ENCODE data around the gene PTPRU.
"Not testable (repeated sequence)": the region's sequence is repeated elsewhere in the genome, so short reads cannot be mapped to it uniquely, and the experiment has no call there.

PTPRU gene

GRCh38 chr1:29222686-29223085 is 13.6 kb upstream of the PTPRU start:
- no peak for FAIRE-seq

- no peak for FAIRE-seq
Measured at GRCh38 chr1:29223521-29223920, 12.8 kb upstream of the PTPRU start.

- FAIRE-seq: no peak
Measured at GRCh38 chr1:29224356-29224837, 11.9 kb upstream of the PTPRU start.

- FAIRE-seq: no peak
Measured at GRCh38 chr1:29225361-29225760, 11.0 kb upstream of the PTPRU start.

GRCh38 chr1:29227511-29227910 is 8.8 kb upstream of the PTPRU start:
- no peak for FAIRE-seq

GRCh38 chr1:29230204-29230552 is 6.1 kb upstream of the PTPRU start:
- FAIRE-seq: no peak

GRCh38 chr1:29230553-29231378 is 5.6 kb upstream of the PTPRU start, which contains the start of gene MECR:
MECR (minus strand) TSS chr1:29230934; CDS start chr1:29230906, 28 bp downstream.
- FAIRE-seq: no peak

GRCh38 chr1:29232387-29232786 is 3.9 kb upstream of the PTPRU start:
- no peak for FAIRE-seq

- FAIRE-seq: no peak
Measured at GRCh38 chr1:29233693-29234092, 2.6 kb upstream of the PTPRU start.

- no peak for FAIRE-seq
Measured at GRCh38 chr1:29234471-29234870, 1.9 kb upstream of the PTPRU start.

- FAIRE-seq: not testable (repeated sequence)
Measured at GRCh38 chr1:29234881-29235280, 1.4 kb upstream of the PTPRU start.

- FAIRE-seq: no peak
Measured at GRCh38 chr1:29236712-29237128, 398 bp downstream of the PTPRU start.

- no peak for FAIRE-seq
Measured at GRCh38 chr1:29237129-29237821, 953 bp downstream of the PTPRU start.

- FAIRE-seq: no peak
Measured at GRCh38 chr1:29237852-29238619, 1.7 kb downstream of the PTPRU start.

GRCh38 chr1:29238620-29239002 is 2.3 kb downstream of the PTPRU start:
- no peak for FAIRE-seq

GRCh38 chr1:29239142-29239541 is 2.8 kb downstream of the PTPRU start:
- FAIRE-seq: no peak

- no peak for FAIRE-seq
Measured at GRCh38 chr1:29240400-29240837, 4.1 kb downstream of the PTPRU start.

- no peak for FAIRE-seq
Measured at GRCh38 chr1:29240986-29241385, 4.7 kb downstream of the PTPRU start.

GRCh38 chr1:29243023-29243870 is 6.9 kb downstream of the PTPRU start:
- FAIRE-seq: no peak

- FAIRE-seq: no peak
Measured at GRCh38 chr1:29243871-29244200, 7.5 kb downstream of the PTPRU start.

GRCh38 chr1:29245261-29245660 is 8.9 kb downstream of the PTPRU start:
- FAIRE-seq: no peak

GRCh38 chr1:29245876-29246275 is 9.6 kb downstream of the PTPRU start:
- FAIRE-seq: no peak

Data from colon (tissue), 2 donors.